ENCODE results near the gene NCAPH2. TPM values are rescaled to one million over a fixed set of nuclear protein-coding genes. Genes with fewer than 3 reads are reported as not detected.

Gene NCAPH2
- total RNA-seq, 2 donors from 2014 or later, result 27.4 to 71.5 TPM

- no peak for DNase-seq
- no peaks in the 10 kb centered on the region for H3K4me1 ChIP-seq
- no peak overlapping the region for H3K27ac ChIP-seq
- TF ChIP-seq CTCF (IDR thresholded peaks at IDR 0.05), result no peak
- no peaks in the 10 kb centered on the region for H3K36me3 ChIP-seq
- H3K9me3 ChIP-seq, result no peaks in the 10 kb centered on the region
- no peaks in the 10 kb centered on the region for H3K27me3 ChIP-seq
- intact Hi-C loops (cut with DNase I), result no loop called here
- no peak overlapping the region for H3K9ac ChIP-seq (ENCODE audit: low read depth in 2 of 2, low read length in 2 of 2)
- no peak overlapping the region for H3K4me3 ChIP-seq
Observed at GRCh38 chr22:50570861-50571260, 62.8 kb downstream of the NCAPH2 start.

GRCh38 chr22:50571264-50572175 is 63.5 kb downstream of the NCAPH2 start:
- no peaks in the 10 kb centered on the region for H3K9me3 ChIP-seq
- no peak overlapping the region for H3K27ac ChIP-seq
- H3K4me3 ChIP-seq, result no peak overlapping the region
- no peak overlapping the region for H3K9ac ChIP-seq (ENCODE audit: low read depth in 2 of 2, low read length in 2 of 2)
- no peaks in the 10 kb centered on the region for H3K27me3 ChIP-seq
- intact Hi-C loops (cut with DNase I), result no loop called here
- no peaks in the 10 kb centered on the region for H3K4me1 ChIP-seq
- H3K36me3 ChIP-seq, result no peaks in the 10 kb centered on the region
- DNase-seq, result no peak
- TF ChIP-seq CTCF (IDR thresholded peaks at IDR 0.05), result no peak

GRCh38 chr22:50572965-50573364 is 64.9 kb downstream of the NCAPH2 start:
- H3K9ac ChIP-seq (ENCODE audit: low read depth in 2 of 2, low read length in 2 of 2), result no peak overlapping the region
- no peak for TF ChIP-seq CTCF (IDR thresholded peaks at IDR 0.05)
- DNase-seq, result no peak

GRCh38 chr22:50573491-50574382 is 65.7 kb downstream of the NCAPH2 start:
- TF ChIP-seq CTCF (IDR thresholded peaks at IDR 0.05), result no peak
- DNase-seq, result no peak
- H3K4me3 ChIP-seq, result no peak overlapping the region
- H3K9me3 ChIP-seq, result no peaks in the 10 kb centered on the region
- no peak overlapping the region for H3K9ac ChIP-seq (ENCODE audit: low read depth in 2 of 2, low read length in 2 of 2)
- H3K27ac ChIP-seq, result no peak overlapping the region
- no peaks in the 10 kb centered on the region for H3K36me3 ChIP-seq
- intact Hi-C loops (cut with DNase I), result no loop called here
- no peaks in the 10 kb centered on the region for H3K27me3 ChIP-seq
- no peaks in the 10 kb centered on the region for H3K4me1 ChIP-seq

More at GRCh38 chr22:50572965-50573364, 64.9 kb downstream of the NCAPH2 start:
- Histone ChIP-seq H3K9me3 (no peaks in the 10 kb centered on the region), H3K4me3 (no peak overlapping the region), H3K27me3 (no peaks in the 10 kb centered on the region), H3K4me1 (no peaks in the 10 kb centered on the region), H3K36me3 (no peaks in the 10 kb centered on the region), H3K27ac (no peak overlapping the region)
- intact Hi-C loops (cut with DNase I), result no loop called here

- no peak overlapping the region for H3K4me3 ChIP-seq
- TF ChIP-seq CTCF (IDR thresholded peaks at IDR 0.05), result no peak
- intact Hi-C loops (cut with DNase I), result no loop called here
- no peak overlapping the region for H3K27ac ChIP-seq
- no peak overlapping the region for H3K9ac ChIP-seq (ENCODE audit: low read depth in 2 of 2, low read length in 2 of 2)
- no peak for DNase-seq
- no peaks in the 10 kb centered on the region for H3K9me3 ChIP-seq
- H3K36me3 ChIP-seq, result no peaks in the 10 kb centered on the region
- no peaks in the 10 kb centered on the region for H3K4me1 ChIP-seq
- H3K27me3 ChIP-seq, result no peaks in the 10 kb centered on the region
Observed at GRCh38 chr22:50574383-50574755, 66.3 kb downstream of the NCAPH2 start.

Other genes with a start within 250 kb of the NCAPH2 start
- gene MAPK12, start 246.5 kb upstream of the NCAPH2 start, total RNA-seq, result 1 to 10 TPM; 2.0 to 2.6 TPM
- gene MAPK11, start 237.8 kb upstream of the NCAPH2 start, total RNA-seq, result 1 to 10 TPM; 1.3 to 1.9 TPM
- 100 to 1,000 TPM; 270 to 339 TPM for gene PLXNB2, start 200.6 kb upstream of the NCAPH2 start, total RNA-seq
- 1 to 10 TPM; 2.4 to 4.0 TPM for gene DENND6B, start 181.2 kb upstream of the NCAPH2 start, total RNA-seq
- 10 to 100 TPM; 34.1 to 55.9 TPM for gene PPP6R2, start 164.9 kb upstream of the NCAPH2 start, total RNA-seq
- gene SBF1, start 33.2 kb upstream of the NCAPH2 start, total RNA-seq, result 100 to 1,000 TPM in 1 of 2 donors, 10 to 100 TPM in 1; 68.3 to 101 TPM
- gene ADM2, start 26.7 kb upstream of the NCAPH2 start, total RNA-seq, result 1 to 10 TPM; 4.4 to 5.1 TPM
- gene MIOX, start 21.4 kb upstream of the NCAPH2 start, total RNA-seq, result not detected
- 10 to 100 TPM; 51.1 to 60.0 TPM for gene LMF2, start 522 bp upstream of the NCAPH2 start, total RNA-seq
- gene SCO2, start 17.4 kb downstream of the NCAPH2 start, total RNA-seq, result 1 to 10 TPM; 1.8 to 5.8 TPM
- gene TYMP, start 21.8 kb downstream of the NCAPH2 start, total RNA-seq, result 10 to 100 TPM; 22.6 to 28.0 TPM
- gene KLHDC7B, start 37.7 kb downstream of the NCAPH2 start, total RNA-seq, result under 1 TPM; 0.07 to 0.16 TPM
- gene SYCE3, start 54.7 kb downstream of the NCAPH2 start, total RNA-seq, result not detected
- 10 to 100 TPM; 20.1 to 21.7 TPM for gene CPT1B, start 70.2 kb downstream of the NCAPH2 start, total RNA-seq
- 10 to 100 TPM; 52.6 to 89.7 TPM for gene CHKB, start 74.6 kb downstream of the NCAPH2 start, total RNA-seq
- gene MAPK8IP2, start 92.6 kb downstream of the NCAPH2 start, total RNA-seq, result 1 to 10 TPM; 1.2 to 1.4 TPM
- gene ARSA, start 119.9 kb downstream of the NCAPH2 start, total RNA-seq, result 10 to 100 TPM; 40.6 to 61.0 TPM
- gene SHANK3, start 164.6 kb downstream of the NCAPH2 start, total RNA-seq, result 1 to 10 TPM; 3.6 to 4.3 TPM
- gene ACR, start 230.0 kb downstream of the NCAPH2 start, total RNA-seq, result under 1 TPM; 0.77 to 0.80 TPM

All from colonic mucosa (tissue), 4 donors.